GM19099 (cell line): ENCODE results near the gene HOXD3.

Experiments
- POLR2A ChIP-seq: IDR thresholded peaks from 3 replicates; pipeline ENCODE4 v1.6.1; 2011; ENCODE audit warnings: low read depth; ENCODE audit not compliant: insufficient read length; ENCODE audit errors: extremely low read depth

Gene HOXD3

GRCh38 chr2:176150584-176151441, 6.3 kb upstream of the HOXD3 start:
- TF ChIP-seq POLR2A: no peak

GRCh38 chr2:176151442-176152287, 5.4 kb upstream of the HOXD3 start, which contains the start of gene HOXD4:
HOXD4 (plus strand) TSS chr2:176151550; CDS start chr2:176151634, 84 bp downstream.
- no peak for TF ChIP-seq POLR2A

GRCh38 chr2:176152350-176153181, 4.5 kb upstream of the HOXD3 start:
- peak; percentile 31 for TF ChIP-seq POLR2A

- TF ChIP-seq POLR2A: no peak
Measured at GRCh38 chr2:176154576-176155252, 2.4 kb upstream of the HOXD3 start.

- no peak for TF ChIP-seq POLR2A
Measured at GRCh38 chr2:176155356-176156044, 1.6 kb upstream of the HOXD3 start.

- TF ChIP-seq POLR2A: no peak
Measured at GRCh38 chr2:176156301-176156806, 753 bp upstream of the HOXD3 start.

- no peak for TF ChIP-seq POLR2A
Measured at GRCh38 chr2:176157499-176158185, 535 bp downstream of the HOXD3 start.

- no peak for TF ChIP-seq POLR2A
Measured at GRCh38 chr2:176158186-176158591, 1.1 kb downstream of the HOXD3 start.

GRCh38 chr2:176158855-176159662, 2.0 kb downstream of the HOXD3 start:
- TF ChIP-seq POLR2A: no peak

- no peak for TF ChIP-seq POLR2A
Measured at GRCh38 chr2:176159663-176160250, 2.6 kb downstream of the HOXD3 start.

GRCh38 chr2:176160251-176160985, 3.3 kb downstream of the HOXD3 start:
- no peak for TF ChIP-seq POLR2A
